ENCODE measurements around the gene CGB5. TPM values are rescaled to one million over a fixed set of nuclear protein-coding genes. Genes with fewer than 3 reads are reported as not detected.

CGB5 gene
- total RNA-seq, 4 donors from 2014 or later: not detected

DNA sequence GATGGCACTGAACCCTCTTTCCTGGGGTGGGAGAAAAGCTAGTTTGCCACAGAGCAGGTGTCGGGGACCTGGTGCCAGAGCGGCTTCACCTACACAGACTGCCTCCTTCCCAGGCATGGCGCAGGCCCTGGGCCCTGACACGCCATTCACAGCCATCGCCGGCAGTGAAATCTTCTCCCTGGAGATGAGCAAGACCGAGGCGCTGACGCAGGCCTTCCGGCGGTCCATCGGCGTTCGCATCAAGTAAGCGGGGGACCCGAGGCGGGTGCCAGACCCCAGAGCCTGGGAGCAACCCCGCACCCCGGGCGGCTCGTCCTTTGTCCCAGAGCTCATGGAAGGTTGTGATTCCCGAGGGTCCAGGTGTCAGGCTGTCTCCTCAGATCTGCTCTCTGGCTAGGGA is 36.7 kb upstream of the CGB5 start:
- TF ChIP-seq POLR2A (IDR thresholded peaks at IDR 0.05): no peak
- TF ChIP-seq, protein P1, sequence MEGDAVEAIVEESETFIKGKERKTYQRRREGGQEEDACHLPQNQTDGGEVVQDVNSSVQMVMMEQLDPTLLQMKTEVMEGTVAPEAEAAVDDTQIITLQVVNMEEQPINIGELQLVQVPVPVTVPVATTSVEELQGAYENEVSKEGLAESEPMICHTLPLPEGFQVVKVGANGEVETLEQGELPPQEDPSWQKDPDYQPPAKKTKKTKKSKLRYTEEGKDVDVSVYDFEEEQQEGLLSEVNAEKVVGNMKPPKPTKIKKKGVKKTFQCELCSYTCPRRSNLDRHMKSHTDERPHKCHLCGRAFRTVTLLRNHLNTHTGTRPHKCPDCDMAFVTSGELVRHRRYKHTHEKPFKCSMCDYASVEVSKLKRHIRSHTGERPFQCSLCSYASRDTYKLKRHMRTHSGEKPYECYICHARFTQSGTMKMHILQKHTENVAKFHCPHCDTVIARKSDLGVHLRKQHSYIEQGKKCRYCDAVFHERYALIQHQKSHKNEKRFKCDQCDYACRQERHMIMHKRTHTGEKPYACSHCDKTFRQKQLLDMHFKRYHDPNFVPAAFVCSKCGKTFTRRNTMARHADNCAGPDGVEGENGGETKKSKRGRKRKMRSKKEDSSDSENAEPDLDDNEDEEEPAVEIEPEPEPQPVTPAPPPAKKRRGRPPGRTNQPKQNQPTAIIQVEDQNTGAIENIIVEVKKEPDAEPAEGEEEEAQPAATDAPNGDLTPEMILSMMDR (IDR thresholded peaks at IDR 0.05): no peak

DNA sequence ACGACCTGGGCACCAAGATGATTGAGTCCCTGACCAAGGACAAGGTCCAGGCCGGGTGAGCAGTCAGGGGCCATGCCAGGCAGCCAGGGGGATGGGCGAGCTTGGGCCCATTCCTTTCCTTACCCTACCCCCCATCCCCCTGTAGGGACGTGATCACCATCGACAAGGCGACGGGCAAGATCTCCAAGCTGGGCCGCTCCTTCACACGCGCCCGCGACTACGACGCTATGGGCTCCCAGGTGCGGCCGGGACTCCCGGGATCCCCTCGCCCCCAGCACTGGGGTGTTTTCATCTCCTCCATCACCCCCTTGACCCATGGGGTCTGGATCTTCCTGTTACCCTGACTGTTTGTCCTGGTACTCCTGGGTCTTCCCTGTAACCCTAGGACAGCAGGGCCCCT is 33.8 kb upstream of the CGB5 start:
- no peak for DNase-seq
- Histone ChIP-seq H3K27ac (no peak overlapping the region), H3K4me1 (no peaks in the 10 kb centered on the region), H3K4me3 (no peak overlapping the region), H3K9me3 (no peaks in the 10 kb centered on the region), H3K36me3 (peaks cover 0 to 60% (median 0%) of the 10 kb centered on the region in 3 donors), H3K27me3 (no peaks in the 10 kb centered on the region)
- TF ChIP-seq, protein P1 (IDR thresholded peaks at IDR 0.05): no peak
- TF ChIP-seq POLR2A (IDR thresholded peaks at IDR 0.05): no peak

More for the DNA sequence above, 36.7 kb upstream of the CGB5 start:
- Histone ChIP-seq H3K27me3 (no peaks in the 10 kb centered on the region), H3K4me1 (no peaks in the 10 kb centered on the region), H3K36me3 (peaks cover 0 to 76% (median 0%) of the 10 kb centered on the region in 3 donors), H3K27ac (no peak overlapping the region), H3K9me3 (no peaks in the 10 kb centered on the region), H3K4me3 (no peak overlapping the region)
- no peak for DNase-seq

DNA sequence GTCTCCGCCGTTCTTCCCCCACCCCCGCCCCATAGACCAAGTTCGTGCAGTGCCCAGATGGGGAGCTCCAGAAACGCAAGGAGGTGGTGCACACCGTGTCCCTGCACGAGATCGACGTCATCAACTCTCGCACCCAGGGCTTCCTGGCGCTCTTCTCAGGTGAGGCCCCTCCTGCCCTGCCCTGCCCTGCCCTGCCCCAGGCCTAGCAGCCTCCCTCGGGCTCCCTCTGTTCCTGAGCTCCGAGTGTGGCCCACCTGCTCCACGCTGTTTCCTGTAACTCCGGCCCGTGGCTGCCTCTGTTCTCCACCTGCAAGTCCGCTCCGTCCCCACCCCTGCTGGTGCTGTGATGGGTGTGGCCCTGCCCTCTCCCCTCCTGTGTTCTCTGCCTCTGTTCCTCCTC is 33.2 kb upstream of the CGB5 start:
- TF ChIP-seq POLR2A (IDR thresholded peaks at IDR 0.05): no peak
- Histone ChIP-seq H3K36me3 (peaks cover 0 to 56% (median 0%) of the 10 kb centered on the region in 3 donors), H3K4me3 (no peak overlapping the region), H3K27me3 (no peaks in the 10 kb centered on the region), H3K4me1 (no peaks in the 10 kb centered on the region), H3K9me3 (no peaks in the 10 kb centered on the region), H3K27ac (no peak overlapping the region)
- no peak for DNase-seq

DNA sequence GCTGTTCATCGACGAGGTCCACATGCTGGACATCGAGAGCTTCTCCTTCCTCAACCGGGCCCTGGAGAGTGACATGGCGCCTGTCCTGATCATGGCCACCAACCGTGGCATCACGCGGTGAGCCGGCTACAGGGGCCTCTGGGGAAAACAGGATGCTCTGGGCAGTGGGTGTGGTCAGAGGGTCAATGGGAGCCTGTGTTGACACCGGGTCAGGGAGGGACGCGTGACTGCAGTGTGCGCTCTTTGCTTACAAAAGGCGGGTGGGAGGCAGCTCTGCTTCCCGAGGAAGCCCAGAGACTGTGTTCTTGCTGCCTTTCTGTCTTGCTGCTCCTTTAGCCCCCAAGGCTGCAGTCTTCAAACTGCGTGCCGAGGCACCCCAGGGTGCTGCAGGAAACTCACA is 32.5 kb upstream of the CGB5 start:
- Histone ChIP-seq H3K36me3 (peaks cover 0 to 50% (median 0%) of the 10 kb centered on the region in 3 donors), H3K27ac (no peak overlapping the region), H3K9me3 (no peaks in the 10 kb centered on the region), H3K4me3 (no peak overlapping the region), H3K27me3 (no peaks in the 10 kb centered on the region), H3K4me1 (no peaks in the 10 kb centered on the region)
- TF ChIP-seq, protein P1 (IDR thresholded peaks at IDR 0.05): no peak
- no peak for TF ChIP-seq POLR2A (IDR thresholded peaks at IDR 0.05)
- DNase-seq: no peak

DNA sequence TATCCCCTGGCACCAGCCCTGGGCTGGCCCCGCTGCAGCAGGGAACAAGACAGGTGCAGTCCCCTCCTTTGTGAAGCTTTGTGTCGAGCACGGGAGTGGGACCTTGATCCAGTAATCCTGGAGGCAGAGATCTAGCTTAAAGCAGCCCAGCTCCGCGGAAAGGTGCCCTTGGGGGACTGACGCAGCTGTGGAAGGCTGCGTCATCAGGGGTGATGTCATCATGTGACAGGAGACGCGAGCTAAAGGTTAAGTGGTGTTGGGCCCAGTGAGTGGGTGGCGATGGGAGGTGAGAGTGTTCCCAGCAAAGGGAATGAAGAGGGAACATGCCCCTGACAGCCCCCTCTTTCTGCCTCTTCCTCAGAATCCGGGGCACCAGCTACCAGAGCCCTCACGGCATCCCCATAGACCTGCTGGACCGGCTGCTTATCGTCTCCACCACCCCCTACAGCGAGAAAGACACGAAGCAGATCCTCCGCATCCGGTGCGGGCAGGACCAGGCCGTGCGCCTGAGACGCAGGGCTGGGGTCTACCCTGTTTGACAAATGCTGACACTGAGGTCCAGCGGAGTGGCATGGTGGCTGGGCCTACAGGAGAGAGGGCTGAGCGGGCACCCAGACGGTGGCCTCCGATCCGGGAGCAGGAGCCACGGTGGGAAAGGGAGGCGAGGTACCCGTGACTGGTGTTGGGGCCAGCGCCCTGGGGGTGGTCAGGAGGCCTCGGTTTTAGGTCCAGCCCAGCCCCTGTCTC is 29.4 kb upstream of the CGB5 start:
- Histone ChIP-seq H3K27me3 (peaks cover 0 to 4% of the 10 kb centered on the region in 2 donors), H3K36me3 (peaks cover 0 to 34% (median 0%) of the 10 kb centered on the region in 3 donors), H3K9me3 (no peaks in the 10 kb centered on the region), H3K4me3 (no peak overlapping the region), H3K27ac (no peak overlapping the region), H3K4me1 (peaks cover 0 to 22% (median 7%) of the 10 kb centered on the region in 4 donors)
- DNase-seq: no peak
- TF ChIP-seq, protein P1 (IDR thresholded peaks at IDR 0.05): no peak
- TF ChIP-seq POLR2A (IDR thresholded peaks at IDR 0.05): no peak

DNA sequence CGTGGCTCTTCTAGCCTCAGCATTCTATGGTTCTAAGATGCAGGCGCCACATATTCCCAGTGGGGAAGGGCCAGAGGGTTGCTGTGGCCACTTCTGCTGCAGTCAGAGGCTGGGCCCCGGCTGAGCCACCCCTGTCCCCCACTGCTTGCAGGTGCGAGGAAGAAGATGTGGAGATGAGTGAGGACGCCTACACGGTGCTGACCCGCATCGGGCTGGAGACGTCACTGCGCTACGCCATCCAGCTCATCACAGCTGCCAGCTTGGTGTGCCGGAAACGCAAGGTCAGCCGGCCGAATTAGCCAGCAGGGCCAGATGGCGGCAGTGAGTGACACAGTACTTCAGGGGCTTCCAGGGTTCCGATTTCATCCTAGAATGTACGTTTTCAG is 28.8 kb upstream of the CGB5 start:
- H3K27me3 ChIP-seq: peaks cover 0 to 4% of the 10 kb centered on the region in 2 donors
- TF ChIP-seq, protein P1 (IDR thresholded peaks at IDR 0.05): no peak
- TF ChIP-seq POLR2A (IDR thresholded peaks at IDR 0.05): no peak
- peaks cover 0 to 26% (median 9%) of the 10 kb centered on the region in 4 donors for H3K4me1 ChIP-seq
- no peaks in the 10 kb centered on the region for H3K9me3 ChIP-seq
- no peak overlapping the region for H3K4me3 ChIP-seq
- H3K27ac ChIP-seq: no peak overlapping the region
- peaks cover 0 to 30% (median 0%) of the 10 kb centered on the region in 3 donors for H3K36me3 ChIP-seq
- no peak for DNase-seq

Measured in Peyer's patch (tissue), 4 donors.